ENCODE measurements around the gene SLC35G4. TPM values are rescaled to one million over a fixed set of nuclear protein-coding genes. Genes with fewer than 3 reads are reported as not detected.
"Not testable (repeated sequence)": the region's sequence is repeated elsewhere in the genome, so short reads cannot be mapped to it uniquely, and the experiment has no call there.

The SLC35G4 gene
- polyA plus RNA-seq, 2 donors, result not detected

GRCh38 chr18:11607906-11608305, 1.5 kb upstream of the SLC35G4 start:
- no peaks in the 10 kb centered on the region for H3K4me1 ChIP-seq (ENCODE audit: control insufficient read depth in 2 of 2, insufficient read depth in 2 of 2, low read length in 1 of 2)
- H3K4me3 ChIP-seq (ENCODE audit: low read depth in 1 of 2, low read length in 2 of 2), result no peak overlapping the region
- H3K27ac ChIP-seq (ENCODE audit: low read depth in 2 of 2, low read length in 1 of 2), result no peak overlapping the region
- H3K27me3 ChIP-seq (ENCODE audit: control insufficient read depth in 1 of 2, insufficient read depth in 2 of 2, low read length in 2 of 2), result no peaks in the 10 kb centered on the region
- no peaks in the 10 kb centered on the region for H3K9me3 ChIP-seq (ENCODE audit: control insufficient read depth in 2 of 2, insufficient read depth in 1 of 2, low read depth in 1 of 2, low read length in 1 of 2)
- 33 to 43% methylated on average over 2 of the region's 2 CpGs for WGBS, 2 donors
- H3K36me3 ChIP-seq (ENCODE audit: control insufficient read depth in 2 of 2, insufficient read depth in 2 of 2, low read length in 1 of 2), result no peaks in the 10 kb centered on the region

GRCh38 chr18:11608618-11609017, 778 bp upstream of the SLC35G4 start:
- H3K27ac ChIP-seq (ENCODE audit: low read depth in 2 of 2, low read length in 1 of 2); H3K9me3 ChIP-seq (ENCODE audit: control insufficient read depth in 2 of 2, insufficient read depth in 1 of 2, low read depth in 1 of 2, low read length in 1 of 2); H3K4me3 ChIP-seq (ENCODE audit: low read depth in 1 of 2, low read length in 2 of 2); H3K36me3 ChIP-seq (ENCODE audit: control insufficient read depth in 2 of 2, insufficient read depth in 2 of 2, low read length in 1 of 2); H3K27me3 ChIP-seq (ENCODE audit: control insufficient read depth in 1 of 2, insufficient read depth in 2 of 2, low read length in 2 of 2); H3K4me1 ChIP-seq (ENCODE audit: control insufficient read depth in 2 of 2, insufficient read depth in 2 of 2, low read length in 1 of 2): not testable (repeated sequence)
- 67 to 83% methylated on average over 9 of the region's 19 CpGs for WGBS, 2 donors

DNA sequence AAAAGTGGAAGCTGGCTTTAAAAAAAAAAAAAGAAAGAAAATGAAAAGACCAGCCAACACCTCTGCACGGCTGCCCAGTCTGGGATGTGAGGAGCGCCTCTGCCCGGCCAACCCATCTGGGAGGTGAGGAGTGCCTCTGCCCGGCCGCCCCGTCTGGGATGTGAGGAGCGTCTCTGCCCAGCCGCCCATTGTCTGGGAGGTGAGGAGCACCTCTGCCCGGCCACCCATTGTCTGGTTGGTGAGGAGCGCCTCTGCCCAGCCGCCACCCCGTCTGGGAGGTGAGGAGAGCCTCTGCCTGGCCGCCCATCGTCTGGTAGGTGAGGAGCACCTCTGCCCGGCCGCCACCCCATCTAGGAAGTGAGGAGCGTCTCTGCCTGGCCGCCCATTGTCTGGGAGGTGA, 3.7 kb downstream of the SLC35G4 start:
- H3K9me3 ChIP-seq (ENCODE audit: control insufficient read depth in 2 of 2, insufficient read depth in 1 of 2, low read depth in 1 of 2, low read length in 1 of 2); H3K4me3 ChIP-seq (ENCODE audit: low read depth in 1 of 2, low read length in 2 of 2); H3K36me3 ChIP-seq (ENCODE audit: control insufficient read depth in 2 of 2, insufficient read depth in 2 of 2, low read length in 1 of 2); H3K27me3 ChIP-seq (ENCODE audit: control insufficient read depth in 1 of 2, insufficient read depth in 2 of 2, low read length in 2 of 2); H3K4me1 ChIP-seq (ENCODE audit: control insufficient read depth in 2 of 2, insufficient read depth in 2 of 2, low read length in 1 of 2); H3K27ac ChIP-seq (ENCODE audit: low read depth in 2 of 2, low read length in 1 of 2): not testable (repeated sequence)
- WGBS, 2 donors, result 85 to 94% methylated on average over 15 to 18 of the region's 18 CpGs

DNA sequence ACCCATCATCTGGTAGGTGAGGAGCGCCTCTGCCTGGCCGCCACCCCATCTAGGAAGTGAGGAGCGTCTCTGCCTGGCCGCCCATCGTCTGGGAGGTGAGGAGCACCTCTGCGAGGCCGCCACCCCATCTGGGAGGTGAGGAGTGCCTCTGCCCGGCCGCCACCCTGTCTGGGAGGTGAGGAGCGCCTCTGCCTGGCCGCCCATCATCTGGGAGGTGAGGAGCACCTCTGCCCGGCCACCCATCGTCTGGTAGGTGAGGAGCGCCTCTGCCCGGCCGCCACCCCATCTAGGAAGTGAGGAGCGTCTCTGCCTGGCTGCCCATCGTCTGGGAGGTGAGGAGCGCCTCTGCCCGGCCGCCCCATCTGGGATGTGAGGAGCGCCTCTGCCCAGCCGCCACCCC, 4.2 kb downstream of the SLC35G4 start:
- not testable (repeated sequence) for H3K9me3 ChIP-seq (ENCODE audit: control insufficient read depth in 2 of 2, insufficient read depth in 1 of 2, low read depth in 1 of 2, low read length in 1 of 2); H3K27me3 ChIP-seq (ENCODE audit: control insufficient read depth in 1 of 2, insufficient read depth in 2 of 2, low read length in 2 of 2); H3K36me3 ChIP-seq (ENCODE audit: control insufficient read depth in 2 of 2, insufficient read depth in 2 of 2, low read length in 1 of 2); H3K4me3 ChIP-seq (ENCODE audit: low read depth in 1 of 2, low read length in 2 of 2); H3K4me1 ChIP-seq (ENCODE audit: control insufficient read depth in 2 of 2, insufficient read depth in 2 of 2, low read length in 1 of 2); H3K27ac ChIP-seq (ENCODE audit: low read depth in 2 of 2, low read length in 1 of 2)
- WGBS, 2 donors, result 84 to 93% methylated on average over 15 to 20 of the region's 23 CpGs

- not testable (repeated sequence) for H3K9me3 ChIP-seq (ENCODE audit: control insufficient read depth in 2 of 2, insufficient read depth in 1 of 2, low read depth in 1 of 2, low read length in 1 of 2); H3K27me3 ChIP-seq (ENCODE audit: control insufficient read depth in 1 of 2, insufficient read depth in 2 of 2, low read length in 2 of 2); H3K27ac ChIP-seq (ENCODE audit: low read depth in 2 of 2, low read length in 1 of 2); H3K4me3 ChIP-seq (ENCODE audit: low read depth in 1 of 2, low read length in 2 of 2); H3K4me1 ChIP-seq (ENCODE audit: control insufficient read depth in 2 of 2, insufficient read depth in 2 of 2, low read length in 1 of 2); H3K36me3 ChIP-seq (ENCODE audit: control insufficient read depth in 2 of 2, insufficient read depth in 2 of 2, low read length in 1 of 2)
- 70 to 87% methylated on average over 15 to 18 of the region's 21 CpGs for WGBS, 2 donors
These were observed 4.6 kb downstream of the SLC35G4 start for GRCh38 chr18:11614042-11614441.

- not testable (repeated sequence) for H3K27me3 ChIP-seq (ENCODE audit: control insufficient read depth in 1 of 2, insufficient read depth in 2 of 2, low read length in 2 of 2); H3K9me3 ChIP-seq (ENCODE audit: control insufficient read depth in 2 of 2, insufficient read depth in 1 of 2, low read depth in 1 of 2, low read length in 1 of 2); H3K27ac ChIP-seq (ENCODE audit: low read depth in 2 of 2, low read length in 1 of 2); H3K4me3 ChIP-seq (ENCODE audit: low read depth in 1 of 2, low read length in 2 of 2); H3K4me1 ChIP-seq (ENCODE audit: control insufficient read depth in 2 of 2, insufficient read depth in 2 of 2, low read length in 1 of 2); H3K36me3 ChIP-seq (ENCODE audit: control insufficient read depth in 2 of 2, insufficient read depth in 2 of 2, low read length in 1 of 2)
- 86 to 91% methylated on average over 5 to 6 of the region's 6 CpGs for WGBS, 2 donors
These were observed 5.6 kb downstream of the SLC35G4 start for GRCh38 chr18:11614981-11615380.

DNA sequence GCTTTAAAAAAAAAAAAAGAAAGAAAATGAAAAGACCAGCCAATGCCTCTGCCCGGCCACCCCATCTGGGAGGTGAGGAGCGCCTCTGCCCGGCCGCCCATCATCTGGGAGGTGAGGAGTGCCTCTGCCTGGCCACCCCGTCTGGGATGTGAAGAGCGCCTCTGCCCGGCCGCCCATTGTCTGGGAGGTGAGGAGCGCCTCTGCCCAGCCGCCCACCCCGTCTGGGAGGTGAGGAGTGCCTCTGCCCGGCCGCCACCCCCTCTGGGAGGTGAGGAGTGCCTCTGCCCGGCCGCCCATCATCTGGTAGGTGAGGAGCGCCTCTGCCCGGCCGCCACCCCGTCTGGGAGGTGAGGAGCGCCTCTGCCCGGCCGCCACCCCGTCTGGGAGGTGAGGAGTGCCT, 37.9 kb downstream of the SLC35G4 start:
- not testable (repeated sequence) for H3K27me3 ChIP-seq (ENCODE audit: control insufficient read depth in 1 of 2, insufficient read depth in 2 of 2, low read length in 2 of 2); H3K4me1 ChIP-seq (ENCODE audit: control insufficient read depth in 2 of 2, insufficient read depth in 2 of 2, low read length in 1 of 2); H3K9me3 ChIP-seq (ENCODE audit: control insufficient read depth in 2 of 2, insufficient read depth in 1 of 2, low read depth in 1 of 2, low read length in 1 of 2); H3K36me3 ChIP-seq (ENCODE audit: control insufficient read depth in 2 of 2, insufficient read depth in 2 of 2, low read length in 1 of 2); H3K4me3 ChIP-seq (ENCODE audit: low read depth in 1 of 2, low read length in 2 of 2); H3K27ac ChIP-seq (ENCODE audit: low read depth in 2 of 2, low read length in 1 of 2)
- 96 to 97% methylated on average over 18 to 23 of the region's 23 CpGs for WGBS, 2 donors

DNA sequence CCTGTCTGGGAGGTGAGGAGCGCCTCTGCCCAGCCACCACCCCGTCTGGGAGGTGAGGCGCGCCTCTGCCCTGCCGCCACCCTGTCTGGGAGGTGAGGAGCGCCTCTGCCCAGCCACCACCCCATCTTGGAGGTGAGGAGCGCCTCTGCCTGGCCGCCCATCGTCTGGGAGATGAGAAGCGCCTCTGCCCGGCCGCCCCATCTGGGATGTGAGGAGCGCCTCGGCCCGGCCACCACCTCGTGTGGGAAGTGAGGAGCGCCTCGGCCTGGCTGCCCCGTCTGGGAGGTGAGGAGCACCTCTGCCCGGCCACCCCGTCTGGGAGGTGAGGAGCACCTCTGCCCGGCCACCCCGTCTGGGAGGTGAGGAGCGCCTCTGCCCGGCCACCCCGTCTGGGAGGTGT, 38.4 kb downstream of the SLC35G4 start:
- WGBS, 2 donors, result 97% methylated on average over 26 of the region's 26 CpGs
- H3K9me3 ChIP-seq (ENCODE audit: control insufficient read depth in 2 of 2, insufficient read depth in 1 of 2, low read depth in 1 of 2, low read length in 1 of 2); H3K4me3 ChIP-seq (ENCODE audit: low read depth in 1 of 2, low read length in 2 of 2); H3K27ac ChIP-seq (ENCODE audit: low read depth in 2 of 2, low read length in 1 of 2); H3K27me3 ChIP-seq (ENCODE audit: control insufficient read depth in 1 of 2, insufficient read depth in 2 of 2, low read length in 2 of 2); H3K4me1 ChIP-seq (ENCODE audit: control insufficient read depth in 2 of 2, insufficient read depth in 2 of 2, low read length in 1 of 2); H3K36me3 ChIP-seq (ENCODE audit: control insufficient read depth in 2 of 2, insufficient read depth in 2 of 2, low read length in 1 of 2): not testable (repeated sequence)

- H3K27me3 ChIP-seq (ENCODE audit: control insufficient read depth in 1 of 2, insufficient read depth in 2 of 2, low read length in 2 of 2), result no peaks in the 10 kb centered on the region
- H3K4me1 ChIP-seq (ENCODE audit: control insufficient read depth in 2 of 2, insufficient read depth in 2 of 2, low read length in 1 of 2), result no peaks in the 10 kb centered on the region
- no peak overlapping the region for H3K4me3 ChIP-seq (ENCODE audit: low read depth in 1 of 2, low read length in 2 of 2)
- H3K9me3 ChIP-seq (ENCODE audit: control insufficient read depth in 2 of 2, insufficient read depth in 1 of 2, low read depth in 1 of 2, low read length in 1 of 2), result peaks cover 3 to 5% of the 10 kb centered on the region in 2 donors
- no peak overlapping the region for H3K27ac ChIP-seq (ENCODE audit: low read depth in 2 of 2, low read length in 1 of 2)
- 78 to 82% methylated on average over 4 of the region's 4 CpGs for WGBS, 2 donors
- H3K36me3 ChIP-seq (ENCODE audit: control insufficient read depth in 2 of 2, insufficient read depth in 2 of 2, low read length in 1 of 2), result no peaks in the 10 kb centered on the region
These were observed 40.4 kb downstream of the SLC35G4 start for GRCh38 chr18:11649839-11650238.

- Histone ChIP-seq H3K36me3 (ENCODE audit: control insufficient read depth in 2 of 2, insufficient read depth in 2 of 2, low read length in 1 of 2) (no peaks in the 10 kb centered on the region), H3K4me3 (ENCODE audit: low read depth in 1 of 2, low read length in 2 of 2) (no peak overlapping the region), H3K4me1 (ENCODE audit: control insufficient read depth in 2 of 2, insufficient read depth in 2 of 2, low read length in 1 of 2) (no peaks in the 10 kb centered on the region), H3K9me3 (ENCODE audit: control insufficient read depth in 2 of 2, insufficient read depth in 1 of 2, low read depth in 1 of 2, low read length in 1 of 2) (peaks cover 3 to 5% of the 10 kb centered on the region in 2 donors), H3K27ac (ENCODE audit: low read depth in 2 of 2, low read length in 1 of 2) (no peak overlapping the region), H3K27me3 (ENCODE audit: control insufficient read depth in 1 of 2, insufficient read depth in 2 of 2, low read length in 2 of 2) (no peaks in the 10 kb centered on the region)
- WGBS, 2 donors, result 82 to 83% methylated on average over 3 of the region's 3 CpGs
These were observed 42.5 kb downstream of the SLC35G4 start for GRCh38 chr18:11651899-11652298.

Data from esophagus (tissue), 2 donors.